Effector memory CD8-positive, alpha-beta T cell (primary cell): ENCODE measurements around the gene KANSL1.

Experiments used
- ATAC-seq: fragments of 150-1000 bp; cut with Tn5 transposase; replicated peaks from 2 replicates; pipeline ENCODE4 v1.10.0; 2021; ENCODE audit warnings: mild to moderate bottlenecking, moderate library complexity
- DNase-seq, 3 experiments: peaks; one replicate each; pipeline ENCODE4 v3.0.0; 2021
- H3K27ac Mint-ChIP-seq, 2 donors: one replicate each; pipeline ENCODE4 v1.8.0; 2022; ENCODE audit warnings: mild to moderate bottlenecking in 2 of 2, mixed read lengths in 2 of 2, moderate library complexity in 2 of 2
- H3K27me3 Mint-ChIP-seq, 2 donors: one replicate each; pipeline ENCODE4 v1.8.0; 2022; ENCODE audit warnings: mixed read lengths in 2 of 2
- H3K36me3 Mint-ChIP-seq: one replicate; pipeline ENCODE4 v1.8.0; 2022; ENCODE audit warnings: mild to moderate bottlenecking, moderate library complexity, mixed read lengths; ENCODE audit not compliant: insufficient read depth
- H3K4me1 Mint-ChIP-seq, 2 donors: one replicate each; pipeline ENCODE4 v1.8.0; 2022; ENCODE audit warnings: low read depth in 2 of 2, mixed read lengths in 2 of 2
- H3K4me3 Mint-ChIP-seq, 2 donors: one replicate each; pipeline ENCODE4 v1.8.0; 2022; ENCODE audit warnings: mild to moderate bottlenecking in 2 of 2, mixed read lengths in 2 of 2, moderate library complexity in 2 of 2
- H3K9me3 Mint-ChIP-seq, 2 donors: one replicate each; pipeline ENCODE4 v1.8.0; 2022; ENCODE audit warnings: mixed read lengths in 2 of 2

Gene KANSL1

GRCh38 chr17:46080118-46081017 lies 112.9 kb downstream of the KANSL1 start:
- H3K4me3 Mint-ChIP-seq, result no peak overlapping the region
- H3K36me3 Mint-ChIP-seq, result peaks cover 45% of the 10 kb centered on the region
- H3K9me3 Mint-ChIP-seq, result no peaks in the 10 kb centered on the region
- no peaks in the 10 kb centered on the region for H3K27me3 Mint-ChIP-seq
- DNase-seq, result no peak
- peak overlapping the region in 1 of 2 donors; percentile 85 for H3K27ac Mint-ChIP-seq
- H3K4me1 Mint-ChIP-seq, result peaks cover 30 to 55% of the 10 kb centered on the region in 2 donors
- no peak for ATAC-seq

GRCh38 chr17:46078675-46079074 lies 114.6 kb downstream of the KANSL1 start:
- no peaks in the 10 kb centered on the region for H3K27me3 Mint-ChIP-seq
- peaks cover 23 to 55% of the 10 kb centered on the region in 2 donors for H3K4me1 Mint-ChIP-seq
- H3K4me3 Mint-ChIP-seq, result no peak overlapping the region

GRCh38 chr17:46074540-46074939 lies 118.7 kb downstream of the KANSL1 start:
- Mint-ChIP-seq H3K27ac (peak overlapping the region; percentile 73 to 77), H3K9me3 (no peaks in the 10 kb centered on the region), H3K36me3 (peaks cover 30% of the 10 kb centered on the region), H3K4me3 (no peak overlapping the region), H3K27me3 (no peaks in the 10 kb centered on the region), H3K4me1 (peaks cover 11 to 50% of the 10 kb centered on the region in 2 donors)
- ATAC-seq (no peak), DNase-seq (no peak)

More at GRCh38 chr17:46078675-46079074, 114.6 kb downstream of the KANSL1 start:
- H3K27ac Mint-ChIP-seq, result peak overlapping the region; percentile 39 to 85
- DNase-seq (no peak), ATAC-seq (no peak)
- H3K36me3 Mint-ChIP-seq, result peaks cover 41% of the 10 kb centered on the region
- no peaks in the 10 kb centered on the region for H3K9me3 Mint-ChIP-seq

- DNase-seq (no peak), ATAC-seq (no peak)
- no peaks in the 10 kb centered on the region for H3K27me3 Mint-ChIP-seq
- H3K27ac Mint-ChIP-seq, result peak overlapping the region; percentile 10 to 38
- no peak overlapping the region for H3K4me3 Mint-ChIP-seq
- H3K36me3 Mint-ChIP-seq, result peaks cover 25% of the 10 kb centered on the region
- no peaks in the 10 kb centered on the region for H3K9me3 Mint-ChIP-seq
- H3K4me1 Mint-ChIP-seq, result peaks cover 6 to 39% of the 10 kb centered on the region in 2 donors
Measured at GRCh38 chr17:46072998-46073397, 120.2 kb downstream of the KANSL1 start.

GRCh38 chr17:46071796-46072195 lies 121.4 kb downstream of the KANSL1 start:
- ATAC-seq (no peak), DNase-seq (no peak)
- no peak overlapping the region for H3K4me3 Mint-ChIP-seq
- no peaks in the 10 kb centered on the region for H3K9me3 Mint-ChIP-seq
- peaks cover 19% of the 10 kb centered on the region for H3K36me3 Mint-ChIP-seq
- no peaks in the 10 kb centered on the region for H3K27me3 Mint-ChIP-seq
- H3K27ac Mint-ChIP-seq, result peak overlapping the region; percentile 26 to 38
- peaks cover 9 to 43% of the 10 kb centered on the region in 2 donors for H3K4me1 Mint-ChIP-seq

GRCh38 chr17:46064460-46064859 lies 128.8 kb downstream of the KANSL1 start:
- Mint-ChIP-seq H3K4me3 (no peak overlapping the region), H3K27ac (peak overlapping the region; percentile 1 to 9), H3K27me3 (no peaks in the 10 kb centered on the region), H3K9me3 (no peaks in the 10 kb centered on the region), H3K4me1 (peaks cover 6 to 31% of the 10 kb centered on the region in 2 donors), H3K36me3 (peaks cover 51% of the 10 kb centered on the region)
- DNase-seq (no peak), ATAC-seq (no peak)

GRCh38 chr17:46063241-46063640 lies 130.0 kb downstream of the KANSL1 start:
- no peak for DNase-seq
- Mint-ChIP-seq H3K9me3 (no peaks in the 10 kb centered on the region), H3K27me3 (no peaks in the 10 kb centered on the region), H3K4me1 (peaks cover 14 to 41% of the 10 kb centered on the region in 2 donors), H3K27ac (no peak overlapping the region), H3K36me3 (peaks cover 60% of the 10 kb centered on the region), H3K4me3 (no peak overlapping the region)
- ATAC-seq, result no peak

- Mint-ChIP-seq H3K4me3 (no peak overlapping the region), H3K4me1 (peaks cover 17 to 43% of the 10 kb centered on the region in 2 donors), H3K27me3 (no peaks in the 10 kb centered on the region), H3K36me3 (peaks cover 52% of the 10 kb centered on the region), H3K9me3 (no peaks in the 10 kb centered on the region), H3K27ac (no peak overlapping the region)
- DNase-seq (no peak), ATAC-seq (no peak)
Measured at GRCh38 chr17:46061435-46061834, 131.8 kb downstream of the KANSL1 start.

- Mint-ChIP-seq H3K27ac (peak overlapping the region in 1 of 2 donors; percentile 72), H3K27me3 (no peaks in the 10 kb centered on the region), H3K9me3 (no peaks in the 10 kb centered on the region), H3K4me3 (no peak overlapping the region), H3K4me1 (peaks cover 17 to 40% of the 10 kb centered on the region in 2 donors), H3K36me3 (peaks cover 45% of the 10 kb centered on the region)
- DNase-seq (no peak), ATAC-seq (no peak)
Measured at GRCh38 chr17:46060461-46060860, 132.8 kb downstream of the KANSL1 start.

- Mint-ChIP-seq H3K27ac (peak overlapping the region in 1 of 2 donors; percentile 72), H3K4me1 (peaks cover 17 to 40% of the 10 kb centered on the region in 2 donors), H3K4me3 (no peak overlapping the region), H3K36me3 (peaks cover 44% of the 10 kb centered on the region), H3K9me3 (no peaks in the 10 kb centered on the region), H3K27me3 (no peaks in the 10 kb centered on the region)
- DNase-seq (no peak), ATAC-seq (no peak)
Measured at GRCh38 chr17:46059486-46059885, 133.7 kb downstream of the KANSL1 start.

GRCh38 chr17:46057366-46057765 lies 135.9 kb downstream of the KANSL1 start:
- Mint-ChIP-seq H3K4me1 (peaks cover 15 to 42% of the 10 kb centered on the region in 2 donors), H3K36me3 (peaks cover 45% of the 10 kb centered on the region)

GRCh38 chr17:46056800-46057304 lies 136.4 kb downstream of the KANSL1 start:
- Mint-ChIP-seq H3K36me3 (peaks cover 41% of the 10 kb centered on the region), H3K4me3 (no peak overlapping the region), H3K27ac (peak overlapping the region; percentile 68 to 72), H3K9me3 (no peaks in the 10 kb centered on the region), H3K4me1 (peaks cover 18 to 47% of the 10 kb centered on the region in 2 donors), H3K27me3 (no peaks in the 10 kb centered on the region)
- ATAC-seq (peak; percentile 37), DNase-seq (no peak)

More at GRCh38 chr17:46057366-46057765, 135.9 kb downstream of the KANSL1 start:
- Mint-ChIP-seq H3K27ac (peak overlapping the region; percentile 68 to 72), H3K9me3 (no peaks in the 10 kb centered on the region), H3K4me3 (no peak overlapping the region), H3K27me3 (no peaks in the 10 kb centered on the region)
- DNase-seq (no peak), ATAC-seq (no peak)

- H3K27me3 Mint-ChIP-seq, result no peaks in the 10 kb centered on the region
- no peaks in the 10 kb centered on the region for H3K9me3 Mint-ChIP-seq
- no peak overlapping the region for H3K4me3 Mint-ChIP-seq
- H3K27ac Mint-ChIP-seq, result no peak overlapping the region
- H3K4me1 Mint-ChIP-seq, result peaks cover 20 to 45% of the 10 kb centered on the region in 2 donors
- no peak for DNase-seq
- peaks cover 49% of the 10 kb centered on the region for H3K36me3 Mint-ChIP-seq
- no peak for ATAC-seq
Measured at GRCh38 chr17:46053911-46054534, 139.2 kb downstream of the KANSL1 start.
